DMS114 treated with DMSO at 0.1 percent for 48 hours (cell line): Measurements from ENCODE around the gene GSN.

Experiments used
- DNase-seq: peaks from one replicate; lab custom pipeline; 2025; ENCODE audit not compliant: unreplicated experiment; lab: John Stamatoyannopoulos, UW

Gene GSN

DNA sequence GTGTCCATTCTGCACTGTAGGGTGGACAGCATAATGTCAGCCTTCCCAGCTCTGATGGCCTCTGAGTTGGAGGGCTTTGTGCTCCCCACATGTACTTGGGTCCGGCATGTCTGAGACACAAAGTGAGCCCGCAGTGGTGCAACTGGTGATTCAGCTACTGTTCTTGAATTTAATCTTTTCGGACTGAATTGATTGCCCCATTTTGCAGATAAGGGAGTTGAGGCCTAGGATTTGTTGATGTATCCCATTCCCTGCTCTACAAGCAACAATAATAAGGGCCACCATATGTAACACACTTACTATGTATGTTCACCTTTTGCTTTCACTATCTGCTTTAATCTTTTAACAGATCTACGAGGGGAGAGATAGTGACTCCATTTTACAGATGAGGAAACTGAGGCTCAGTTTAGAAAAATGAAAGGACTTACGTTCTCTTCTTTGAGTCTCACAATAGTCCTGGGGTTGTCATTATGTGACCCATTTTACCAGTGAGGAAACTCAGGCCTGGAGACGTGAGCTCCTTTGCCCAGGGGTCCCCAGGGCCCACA is 4.5 kb downstream of the GSN start:
- DNase-seq, result no peak

DNA sequence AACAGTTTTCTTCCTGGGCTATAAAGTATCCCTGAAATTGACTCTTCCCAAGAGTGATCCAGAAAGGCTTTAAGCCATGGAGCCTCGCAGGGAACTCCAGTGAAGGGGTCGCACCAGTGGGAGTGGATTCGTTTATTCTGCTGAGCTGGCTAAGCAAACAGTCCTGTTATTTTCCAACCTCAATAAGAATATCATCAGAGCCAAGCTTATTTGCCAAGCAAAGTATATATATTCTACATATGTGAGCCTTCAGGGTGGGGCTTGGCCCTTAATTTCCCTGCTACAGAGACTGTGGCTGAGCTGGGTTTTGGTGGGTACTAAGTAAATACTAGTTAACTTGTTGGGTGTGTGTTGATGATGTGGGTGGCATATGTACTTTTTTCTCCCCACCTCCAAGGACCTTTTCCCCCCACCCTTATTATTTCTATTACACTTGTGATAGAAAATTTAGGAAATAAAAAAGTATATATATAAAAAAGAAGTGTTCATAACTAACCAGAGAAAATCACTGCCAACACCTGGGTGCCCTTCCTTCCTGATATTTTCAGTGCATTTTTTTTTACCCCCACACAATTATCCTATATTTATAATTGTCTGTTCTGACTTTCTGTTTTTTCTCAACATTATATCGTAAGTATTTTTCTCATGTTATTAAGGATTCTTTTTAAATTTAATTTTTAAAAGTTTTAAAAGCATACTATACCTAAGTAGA is 5.3 kb downstream of the GSN start:
- DNase-seq, result no peak

DNA sequence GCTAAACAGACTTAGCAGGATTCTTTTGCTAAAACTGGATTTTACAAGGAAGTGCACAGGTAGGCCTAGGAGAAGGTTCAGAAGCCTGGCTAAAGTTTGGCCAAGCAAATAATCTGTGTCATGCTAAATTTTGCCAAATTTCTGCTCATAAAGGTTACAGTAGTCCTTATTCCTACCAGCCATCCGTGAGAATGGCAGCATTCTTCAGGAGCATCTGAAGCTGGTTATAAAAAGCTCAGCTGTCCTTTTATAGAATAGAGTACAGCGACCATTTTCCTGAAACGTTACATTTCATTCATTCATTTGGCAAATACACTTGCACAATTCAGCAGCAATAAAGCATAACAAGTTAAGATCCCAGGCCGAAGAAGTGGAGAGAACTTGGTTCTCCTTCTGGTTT is 6.9 kb downstream of the GSN start:
- DNase-seq, result no peak

DNA sequence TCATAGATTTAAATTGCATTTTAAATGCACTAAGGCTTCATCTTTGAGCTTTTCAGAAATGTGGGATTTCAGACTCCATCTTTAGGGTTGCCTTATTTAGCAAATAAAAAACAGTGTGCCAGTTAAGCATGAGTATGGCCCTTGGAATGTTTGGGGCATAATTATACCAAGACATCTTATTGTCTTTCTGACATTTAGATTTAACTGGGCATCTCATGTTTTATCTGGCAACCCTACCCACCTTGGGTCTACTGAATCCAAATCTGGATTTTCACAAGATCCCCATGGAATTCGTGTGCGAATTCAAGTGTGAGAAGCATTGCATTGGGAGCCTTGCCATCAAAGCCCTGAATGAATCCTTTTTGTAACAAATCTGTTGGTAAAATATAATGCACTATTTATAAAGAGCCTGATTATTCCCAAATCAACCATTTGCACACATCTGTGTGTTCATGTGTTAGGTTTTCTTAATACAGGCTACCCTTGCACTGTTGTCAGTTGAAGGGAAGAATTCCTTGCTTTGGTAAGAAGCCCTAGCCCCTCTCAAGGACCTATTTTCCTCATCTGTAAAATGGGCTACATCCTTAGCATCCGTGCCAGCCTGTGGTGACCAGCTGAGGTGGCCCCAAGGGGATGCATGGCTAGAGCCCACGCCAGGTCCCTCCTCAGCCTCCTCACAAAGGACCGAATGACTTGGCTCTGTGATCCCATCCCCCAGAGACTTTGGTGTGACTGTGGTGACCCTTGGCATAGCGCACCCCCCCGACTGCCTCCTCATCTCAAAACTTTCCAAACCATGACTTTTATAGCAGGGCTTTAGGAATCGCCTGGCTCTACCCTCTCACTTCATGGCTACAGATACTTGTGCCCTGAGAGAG is 8.1 kb downstream of the GSN start:
- no peak for DNase-seq

DNA sequence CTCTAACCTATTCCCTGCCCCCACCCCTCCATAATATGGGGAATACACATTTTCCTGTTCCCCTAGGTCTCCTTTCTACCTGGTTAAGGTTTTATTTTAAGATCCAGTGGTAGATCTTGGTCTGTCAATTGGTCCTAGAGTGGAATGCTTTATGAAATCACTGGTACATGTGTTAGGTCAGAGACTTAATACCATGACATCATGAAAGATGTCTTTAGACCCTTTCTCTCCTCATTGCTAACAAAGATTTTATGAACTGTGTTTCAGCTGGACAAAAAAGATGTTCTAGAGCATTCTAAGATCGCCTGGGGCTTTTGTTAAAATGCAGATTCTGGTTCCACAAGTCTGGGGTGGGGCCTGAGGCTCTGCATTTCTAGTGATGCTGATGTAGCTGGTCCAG is 9.1 kb downstream of the GSN start:
- DNase-seq, result no peak

DNA sequence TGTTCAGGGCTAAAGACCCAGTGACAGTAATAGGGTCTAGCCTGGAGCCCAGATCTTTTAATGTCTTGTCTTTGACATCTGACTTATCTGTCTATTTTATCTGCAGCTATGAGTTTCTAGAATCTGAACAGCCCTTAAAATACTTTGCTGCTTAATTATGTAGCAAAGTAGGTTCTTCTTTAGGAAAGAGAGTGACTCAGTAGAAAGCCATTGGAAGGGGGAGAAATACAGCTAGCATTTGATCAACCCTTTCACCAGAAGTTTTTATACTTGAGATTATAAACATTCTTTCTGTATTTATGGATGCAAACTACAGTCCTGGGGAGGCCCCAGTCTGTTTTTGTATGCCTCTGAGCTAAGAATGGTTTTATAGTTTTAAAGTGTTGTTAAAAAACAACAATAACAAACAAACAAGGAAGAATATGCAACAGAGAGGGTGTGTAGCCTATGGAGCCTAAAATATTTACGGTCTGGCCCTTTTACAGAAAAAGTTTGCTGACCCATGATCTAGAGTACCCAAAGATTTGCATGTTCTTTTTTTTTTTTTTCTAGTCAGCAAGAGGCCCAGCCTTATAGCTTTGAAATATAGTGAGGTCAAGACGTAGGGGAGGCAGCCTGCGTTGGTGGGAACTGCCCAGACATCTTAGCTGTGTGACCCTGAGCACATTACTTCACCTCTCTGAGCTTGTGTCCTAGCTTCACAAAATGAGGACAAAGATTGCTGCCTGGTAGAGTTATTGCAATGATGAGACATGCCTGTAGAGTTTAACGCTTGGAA is 9.7 kb downstream of the GSN start:
- no peak for DNase-seq

DNA sequence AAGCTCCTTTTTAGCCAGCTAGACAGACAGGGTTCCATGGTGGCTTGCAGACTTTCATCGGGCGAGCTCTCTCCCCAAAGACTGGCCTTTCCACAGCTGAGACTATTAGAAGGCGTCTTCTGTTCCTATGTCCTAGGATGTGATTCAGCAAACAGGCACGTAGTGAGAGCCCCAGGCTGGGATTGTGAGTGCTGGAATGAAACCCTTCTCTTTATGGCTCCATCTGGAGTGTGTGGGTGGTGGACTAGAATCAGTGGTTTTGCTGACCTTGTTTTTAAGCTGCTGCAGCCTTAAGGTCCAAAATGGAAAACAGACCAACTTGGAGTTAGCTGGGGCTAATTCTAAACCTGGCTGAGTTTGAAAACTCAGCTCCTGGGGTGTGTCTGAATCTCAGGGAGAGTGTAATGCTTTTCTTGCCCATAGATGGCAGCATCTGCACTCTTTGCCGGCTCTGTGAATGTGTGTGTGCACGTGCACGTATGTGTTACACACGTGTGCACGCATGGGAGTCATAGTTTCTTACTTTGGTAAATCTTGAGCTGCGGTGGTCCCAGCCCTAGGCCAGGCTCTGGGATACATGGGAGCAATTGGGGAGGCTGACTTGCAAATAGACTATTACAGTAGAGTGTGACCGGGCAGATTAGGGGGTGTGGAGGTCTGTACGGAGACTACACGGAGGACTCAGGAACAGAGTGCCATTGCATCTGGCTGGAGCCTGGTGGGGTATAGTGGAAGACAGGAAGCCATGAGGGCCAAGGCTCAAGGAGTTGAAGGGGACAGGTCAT is 10.7 kb downstream of the GSN start:
- DNase-seq, result no peak

DNA sequence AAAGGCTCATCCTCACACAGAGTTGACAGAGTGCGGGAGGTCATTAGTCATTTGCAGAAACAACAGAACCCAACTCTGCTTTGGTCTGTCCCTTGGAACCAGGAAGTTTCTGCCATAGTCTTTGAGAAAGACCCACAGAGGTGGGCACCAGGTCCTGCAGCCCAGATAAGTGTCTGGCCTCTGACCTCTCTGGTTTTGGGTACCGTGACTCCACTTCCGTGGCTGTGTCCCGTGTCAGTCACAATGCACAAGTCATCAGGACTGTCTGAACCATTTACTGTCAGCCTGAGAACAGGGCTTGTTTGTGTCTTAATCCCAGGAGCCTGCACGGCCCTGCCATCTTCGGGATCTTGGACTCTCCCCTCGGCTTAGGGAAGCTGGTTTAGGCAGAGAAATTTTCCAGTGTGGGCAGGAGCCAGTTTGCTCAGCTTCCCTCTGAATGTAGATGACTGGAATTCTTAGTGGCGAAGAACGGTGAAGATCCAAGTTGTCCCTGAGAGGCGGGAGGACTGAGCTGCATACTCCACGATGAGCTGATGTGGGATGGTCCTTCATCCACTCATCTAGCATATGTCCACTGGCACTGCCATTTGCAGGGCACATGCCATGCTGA is 11.9 kb downstream of the GSN start:
- no peak for DNase-seq

DNA sequence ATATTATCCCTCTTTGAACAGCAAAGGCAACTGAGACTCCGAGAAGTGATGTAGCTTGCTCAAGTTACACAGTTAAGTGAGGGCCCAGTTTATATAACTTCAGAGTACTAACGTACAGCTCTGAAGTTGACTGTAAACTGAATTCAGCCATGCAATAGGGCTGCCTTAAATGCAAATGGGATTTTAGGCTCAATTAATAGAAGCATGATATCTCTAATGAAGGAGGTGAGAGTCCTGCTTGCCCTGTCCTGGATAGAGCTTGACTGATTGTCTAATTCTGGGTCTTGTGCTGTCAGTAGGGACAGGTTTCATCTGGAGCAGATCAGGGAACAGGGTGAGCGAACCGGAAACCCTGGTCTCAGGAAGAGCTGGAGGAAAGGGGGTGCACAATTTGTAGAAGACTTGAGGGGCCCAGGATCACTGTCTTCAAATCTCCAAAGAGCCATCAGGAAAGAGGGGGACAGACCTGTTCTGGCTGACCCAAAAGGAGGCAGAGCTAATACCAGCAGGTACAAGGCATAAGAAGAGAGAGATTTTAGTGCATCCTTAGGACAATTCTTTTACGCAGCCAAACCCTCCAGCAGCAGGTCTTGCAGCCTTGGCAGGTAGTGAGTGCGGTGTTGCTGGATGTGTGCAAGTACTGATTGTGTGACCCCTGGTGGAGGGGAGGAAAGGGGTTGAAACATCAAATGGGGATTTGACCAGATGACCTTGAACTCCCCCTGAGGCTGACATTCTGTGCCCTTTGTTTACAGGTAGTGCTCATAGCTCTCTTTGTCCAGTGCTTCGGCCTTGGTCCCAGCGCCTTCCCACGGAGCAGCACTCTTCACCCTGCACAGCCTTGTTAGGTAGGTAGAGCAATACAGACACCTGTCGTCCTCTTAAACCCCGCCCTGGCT is 13.0 kb downstream of the GSN start:
- DNase-seq, result no peak

DNA sequence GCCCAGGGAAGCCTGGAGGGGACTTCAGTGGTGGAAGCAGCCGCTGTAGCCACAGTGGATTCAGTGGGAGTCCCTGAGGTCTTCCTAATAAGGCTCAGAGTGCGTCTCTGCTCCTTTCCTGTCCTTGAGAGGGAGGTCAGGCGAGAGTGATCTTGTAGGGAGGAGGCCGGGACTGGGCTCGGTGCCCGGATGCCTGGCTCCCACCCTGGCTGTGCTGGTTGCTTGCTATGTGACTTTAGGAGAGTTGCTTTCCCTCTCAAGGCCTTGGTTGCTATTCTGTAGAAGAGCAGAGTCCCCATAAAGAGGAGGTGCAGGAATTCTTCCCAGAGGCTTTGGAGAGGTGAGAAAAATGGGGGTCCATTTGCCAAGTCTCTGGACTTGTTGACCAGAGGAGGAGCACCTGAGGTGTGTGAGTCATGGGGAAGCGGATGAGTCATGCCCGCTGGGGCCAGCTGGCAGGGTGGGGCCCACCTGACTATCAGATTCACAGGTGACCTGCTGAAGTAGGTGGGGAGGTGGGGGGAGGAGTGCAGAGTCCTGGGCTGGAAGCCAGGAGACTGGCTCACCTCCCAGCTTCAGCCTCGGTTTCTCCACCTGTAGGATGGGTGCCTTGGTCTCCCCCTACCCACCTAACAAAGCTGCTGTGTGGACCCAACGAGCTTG is 13.8 kb downstream of the GSN start:
- DNase-seq, result no peak

DNA sequence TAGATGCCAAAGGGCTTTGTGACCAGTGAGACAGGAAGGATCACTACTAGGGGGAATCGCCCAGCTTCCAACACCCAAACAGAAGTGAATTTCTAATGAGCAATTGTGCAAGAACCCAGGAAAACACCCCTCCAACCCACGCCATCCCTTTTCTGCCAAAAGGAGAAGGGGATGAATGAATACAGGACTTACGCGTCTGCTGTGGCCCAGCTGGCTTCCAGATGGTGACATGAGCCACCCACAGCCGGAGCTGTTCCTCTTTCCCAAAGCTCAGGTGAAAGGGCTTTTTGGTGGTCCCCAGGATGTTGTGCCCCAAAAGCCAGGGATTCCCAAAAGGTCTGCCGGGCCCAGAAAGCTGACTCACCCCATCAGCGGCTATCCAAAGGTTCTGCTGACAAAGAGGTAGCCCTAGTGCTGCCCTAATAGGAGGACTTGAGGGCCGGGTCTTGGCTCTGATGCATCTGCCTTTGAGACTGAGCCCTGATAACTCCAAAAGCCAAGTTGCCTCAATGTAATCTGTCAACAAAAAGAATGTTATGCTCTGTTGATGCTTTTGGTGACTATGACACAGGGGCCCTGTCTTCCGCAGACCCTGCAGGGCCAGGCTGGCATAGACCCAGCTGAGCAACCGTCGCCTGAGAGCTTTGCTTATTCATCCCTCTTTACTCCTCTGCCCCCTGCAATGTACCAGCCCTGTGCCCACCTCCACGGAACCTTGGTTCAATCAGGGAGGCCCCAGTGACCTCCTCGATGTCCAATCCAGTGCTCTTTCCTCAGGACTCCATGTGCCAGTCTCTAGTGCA is 14.5 kb downstream of the GSN start:
- no peak for DNase-seq

DNA sequence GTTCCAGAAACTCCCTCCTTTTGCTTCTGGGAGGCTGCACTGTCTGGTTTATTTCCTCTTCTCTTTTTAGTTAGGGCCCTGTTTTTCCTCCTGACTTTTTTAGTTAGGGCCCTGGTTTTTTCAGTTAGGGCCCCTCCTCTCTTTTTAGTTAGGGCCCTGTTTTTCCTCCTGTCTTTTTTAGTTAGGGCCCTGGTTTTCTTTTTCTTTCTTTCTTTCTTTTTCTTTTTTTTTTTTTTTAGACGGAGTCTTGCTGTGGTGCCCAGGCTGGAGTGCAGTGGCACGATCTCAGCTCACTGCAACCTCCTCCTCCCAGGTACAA is 15.1 kb downstream of the GSN start:
- DNase-seq, result no peak

DNA sequence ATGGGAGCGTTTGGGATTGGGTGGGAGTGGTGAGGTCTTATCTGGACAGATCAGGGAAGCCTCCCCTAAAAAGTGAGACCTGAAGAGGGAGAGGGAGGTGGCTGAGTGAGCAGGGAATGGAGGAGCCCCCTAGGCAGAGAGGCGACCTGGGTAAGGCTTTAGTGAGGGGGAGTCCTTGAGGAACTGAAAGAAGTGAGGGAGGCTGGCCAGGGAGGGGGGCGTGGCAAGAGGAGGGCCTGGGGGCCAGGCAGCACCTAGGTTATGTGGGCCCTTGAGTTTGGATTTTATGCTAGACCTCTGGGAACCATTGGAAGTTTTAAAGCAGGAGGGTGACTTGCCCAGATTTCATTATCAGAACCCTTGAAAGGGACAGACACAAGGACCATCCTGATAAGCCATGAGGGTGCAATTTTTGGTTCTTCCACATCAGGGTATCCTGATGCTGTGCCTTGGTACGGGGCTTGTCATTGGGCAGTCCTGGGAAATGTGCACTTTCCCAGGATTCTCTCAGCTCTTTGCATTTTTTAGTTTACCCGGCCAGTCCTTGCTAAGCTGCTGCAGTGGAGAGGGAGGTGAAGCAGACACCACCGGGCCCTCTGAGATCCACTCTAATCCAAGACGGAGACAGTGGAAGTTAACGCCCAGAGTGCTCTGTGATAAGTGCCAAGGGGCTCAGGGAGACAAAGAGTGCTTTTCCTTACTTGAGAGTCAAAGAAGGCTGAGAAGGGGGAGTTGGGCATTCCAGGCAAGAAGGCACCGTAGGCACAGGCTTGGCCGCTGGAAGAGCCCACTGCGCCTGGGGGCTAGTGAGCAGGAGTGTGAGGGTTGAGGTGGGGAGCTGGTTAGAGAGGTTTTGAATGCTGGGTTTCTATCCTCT is 16.1 kb downstream of the GSN start:
- DNase-seq, result no peak

DNA sequence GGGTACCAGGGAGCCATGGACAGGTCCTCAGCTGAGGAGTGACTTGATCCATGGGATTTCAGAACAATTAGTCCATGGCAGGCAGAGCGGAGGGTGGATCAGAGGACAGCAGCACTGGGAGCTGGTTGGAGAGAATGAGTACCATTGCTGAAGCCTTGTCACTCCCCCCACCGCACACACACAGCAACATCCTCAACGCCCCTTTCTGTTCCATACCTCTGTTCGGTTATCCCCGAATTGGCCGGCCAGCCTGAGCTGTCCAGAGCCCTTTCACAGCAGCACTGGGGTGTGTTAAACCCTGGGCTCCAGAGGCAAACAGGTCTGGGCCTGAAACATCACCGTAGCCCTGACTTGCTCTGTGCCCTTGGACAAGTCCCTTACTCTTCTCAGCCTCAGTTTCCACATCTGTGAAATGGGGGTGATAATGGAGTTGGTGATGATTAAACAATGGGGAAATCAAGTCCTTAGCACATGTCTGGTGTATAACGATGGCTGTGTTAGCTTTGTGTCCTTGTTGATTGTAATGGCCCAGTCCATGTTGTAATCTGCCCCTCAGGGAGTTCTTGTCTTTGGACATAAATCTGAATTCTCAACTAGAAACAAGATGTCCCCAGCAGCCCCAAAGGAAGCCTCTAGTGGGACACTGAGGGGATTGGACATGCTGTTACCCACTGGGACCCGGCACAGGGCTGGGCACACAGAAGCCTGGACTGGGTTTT is 16.9 kb downstream of the GSN start:
- no peak for DNase-seq

DNA sequence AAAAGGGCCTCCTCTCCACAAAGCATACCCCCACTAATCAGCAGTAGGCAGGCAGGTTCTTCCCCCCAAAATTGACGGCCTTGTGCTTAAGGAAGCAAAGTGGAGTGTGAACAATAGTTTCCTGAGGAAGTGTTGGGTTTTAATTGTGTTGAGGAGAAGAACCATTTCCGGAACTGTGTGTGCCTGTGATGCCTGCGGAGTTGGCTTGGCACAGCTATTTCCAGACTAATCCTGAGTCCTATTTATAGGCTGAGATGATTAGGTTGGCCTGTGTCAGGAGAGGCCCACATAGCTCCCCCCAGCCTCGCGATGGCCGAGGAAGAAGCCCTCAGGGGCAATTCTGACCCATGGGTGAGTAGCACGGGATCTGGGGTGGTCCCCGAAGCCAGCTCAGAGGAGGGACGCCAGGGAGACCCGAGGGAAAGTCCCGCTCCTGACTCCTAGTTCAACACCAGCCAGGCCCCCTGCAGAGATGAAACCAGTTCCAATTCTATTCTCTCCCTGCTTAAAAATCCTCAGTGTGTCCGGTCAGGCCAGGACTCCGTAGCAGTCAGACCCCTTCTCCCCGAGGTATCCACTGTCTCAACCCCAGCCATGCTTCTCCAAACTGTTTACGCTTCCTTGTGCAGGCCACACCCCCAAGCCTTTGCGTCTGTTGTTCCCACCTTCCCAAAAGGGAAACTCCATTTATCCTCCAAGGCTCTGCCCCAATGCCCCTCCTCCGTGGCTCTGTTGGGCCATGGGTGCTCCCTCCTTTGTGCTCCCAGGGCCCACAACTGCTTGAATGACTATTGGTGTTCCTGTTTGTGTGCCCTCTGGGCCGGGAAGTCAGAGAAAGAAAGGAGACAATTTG is 18.1 kb downstream of the GSN start:
- DNase-seq, result no peak

DNA sequence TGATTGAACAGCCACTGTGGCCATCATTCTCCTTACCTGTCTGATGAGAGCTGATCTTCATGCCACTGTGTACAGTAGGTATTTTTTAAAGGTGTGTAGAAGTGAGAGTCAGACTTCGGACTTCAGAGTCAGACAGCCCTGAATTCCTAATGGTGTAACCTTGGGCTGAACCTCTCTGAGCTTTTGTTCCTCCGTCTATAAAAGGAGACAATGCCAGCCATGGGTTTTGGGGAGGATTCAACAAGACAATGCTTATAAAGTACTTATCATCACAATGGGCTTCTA is 18.7 kb downstream of the GSN start:
- DNase-seq, result no peak
